ENCODE measurements around the gene GDPD4. TPM values are rescaled to one million over a fixed set of nuclear protein-coding genes. Genes with fewer than 3 reads are reported as not detected.

GDPD4 gene
- total and polyA plus RNA-seq, 2 of the 4 experiments (the other 2 are of a cell fraction), result not detected

GRCh38 chr11:77173494-77173893 lies 128.0 kb downstream of the GDPD4 start:
- dilution Hi-C loops (cut with HindIII; ENCODE audit: low sequenced_read_pairs, unreplicated experiment) (no loop called here), intact Hi-C loops (cut with micrococcal nuclease) (no loop called here), in situ Hi-C loops (cut with MboI; ENCODE audit: low sequenced_read_pairs) (no loop called here)
- H3K27ac ChIP-seq (ENCODE audit: insufficient read depth, low read length), result no peak overlapping the region
- ChIA-PET POLR2A (ENCODE audit: unreplicated experiment) (no interaction called here), CTCF (interaction anchor here (0.6 to 1.9 kb wide), 2 partner anchors 14 to 454 kb away, joined by 3 to 4 read pairs; no protein-coding TSS in a partner anchor)
- no peak overlapping the region for H4K8ac ChIP-seq (ENCODE audit: low read depth in 2 of 2, low read length in 2 of 2)
- ATAC-seq (ENCODE audit: low read depth) (no peak), DNase-seq (no peak)
- WGBS, 2 experiments (ENCODE audit: extremely low coverage in 2 of 2, insufficient read length in 1 of 2), result 39% methylated on average over 7 of the region's 10 CpGs; no CpG with 5 or more reads in 1 of the 2 experiments
- H3K18ac ChIP-seq (ENCODE audit: low read depth, low read length), result no peak overlapping the region
- H2AFZ ChIP-seq (replicated peaks; ENCODE audit: low read length, poor library complexity), result no peak overlapping the region
- no peak overlapping the region for H4K91ac ChIP-seq (ENCODE audit: insufficient read depth, low read depth, low read length)
- no peaks in the 10 kb centered on the region for H4K20me1 ChIP-seq (ENCODE audit: insufficient read depth, low read length)
- H3K4me2 ChIP-seq (ENCODE audit: low read depth, low read length), result no peak overlapping the region
- H2BK20ac ChIP-seq (ENCODE audit: low read depth, low read length), result no peak overlapping the region
- H3K9ac ChIP-seq (ENCODE audit: low read depth, low read length), result no peak overlapping the region
- H2BK5ac ChIP-seq (ENCODE audit: low read depth, low read length, poor library complexity, severe bottlenecking), result no peak overlapping the region
- H2BK120ac ChIP-seq (ENCODE audit: low read depth, low read length), result no peak overlapping the region
- peaks cover 31% of the 10 kb centered on the region for H3K27me3 ChIP-seq (ENCODE audit: control insufficient read depth, insufficient read depth, low read length)
- no peaks in the 10 kb centered on the region for H3K36me3 ChIP-seq (ENCODE audit: control insufficient read depth, insufficient read depth, low read length)
- H3K4me1 ChIP-seq (ENCODE audit: control insufficient read depth, insufficient read depth, low read length), result no peaks in the 10 kb centered on the region
- BruUV-seq (replicated peaks), result no TSS peak
- no peak overlapping the region for H3K23ac ChIP-seq (ENCODE audit: low read depth, low read length)
- H2BK15ac ChIP-seq (ENCODE audit: low read depth, low read length), result no peak overlapping the region
- H4K5ac ChIP-seq (ENCODE audit: low read depth, low read length), result no peak overlapping the region
- no peaks in the 10 kb centered on the region for H3K9me3 ChIP-seq (ENCODE audit: control insufficient read depth, insufficient read depth, low read length)
- H3K79me1 ChIP-seq (ENCODE audit: low read depth in 1 of 2, low read length in 2 of 2), result no peaks in the 10 kb centered on the region
- no peak overlapping the region for H3K14ac ChIP-seq (replicated peaks; ENCODE audit: low read depth, low read length)
- no peak overlapping the region for H3K4me3 ChIP-seq (ENCODE audit: insufficient read depth, low read depth, low read length)
- TF ChIP-seq CTCF (conservative IDR thresholded peaks at IDR 0.05; ENCODE audit: low read depth, low read length), result no peak
- no peak for TF ChIP-seq MAFK (IDR thresholded peaks at IDR 0.05; ENCODE audit: low read depth, low read length)
- TF ChIP-seq MAZ (IDR thresholded peaks at IDR 0.05; ENCODE audit: borderline replicate concordance, low read depth, low read length), result no peak
- TF ChIP-seq RCOR1 (IDR thresholded peaks at IDR 0.05; ENCODE audit: insufficient replicate concordance, low read length), result no peak
- no peak for TF ChIP-seq RFX5 (IDR thresholded peaks at IDR 0.05; ENCODE audit: low read depth, low read length)
- TF ChIP-seq MXI1 (IDR thresholded peaks at IDR 0.05; ENCODE audit: borderline replicate concordance, low read depth, low read length), result no peak
- TF ChIP-seq SMC3 (IDR thresholded peaks at IDR 0.05; ENCODE audit: low read depth, low read length), result no peak
- no peak for TF ChIP-seq RAD21 (IDR thresholded peaks at IDR 0.05; ENCODE audit: low read length)
- peaks cover 3% of the 10 kb centered on the region; the same call in 1 of the 2 replicates for H3K9me1 ChIP-seq (ENCODE audit: insufficient read depth, low read length)
- no peak overlapping the region for H2AK9ac ChIP-seq (replicated peaks; ENCODE audit: low read depth, low read length, poor library complexity)
- no peak overlapping the region for H3K4ac ChIP-seq (ENCODE audit: low read depth, low read length)
- H2AK5ac ChIP-seq (ENCODE audit: low read depth, low read length), result no peak overlapping the region
- no peak overlapping the region for H3K56ac ChIP-seq (ENCODE audit: extremely low read depth, insufficient read depth, low read length)
